ENCODE data around the gene ELF2.

DNA sequence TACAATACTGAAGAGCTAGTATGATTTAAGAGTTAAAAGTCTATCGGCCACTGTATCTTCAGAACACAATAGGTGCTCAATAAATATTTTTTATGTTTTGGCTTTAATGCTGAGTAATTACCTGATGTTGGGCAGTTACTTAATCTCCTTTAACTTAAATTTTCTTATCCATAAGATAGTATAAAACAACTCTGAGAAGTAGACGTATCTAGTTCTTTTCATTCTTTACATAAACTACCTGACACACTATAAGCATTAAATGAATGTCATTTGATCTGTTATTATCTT lies 22.9 kb downstream of the ELF2 start:
- TF ChIP-seq, protein P1, sequence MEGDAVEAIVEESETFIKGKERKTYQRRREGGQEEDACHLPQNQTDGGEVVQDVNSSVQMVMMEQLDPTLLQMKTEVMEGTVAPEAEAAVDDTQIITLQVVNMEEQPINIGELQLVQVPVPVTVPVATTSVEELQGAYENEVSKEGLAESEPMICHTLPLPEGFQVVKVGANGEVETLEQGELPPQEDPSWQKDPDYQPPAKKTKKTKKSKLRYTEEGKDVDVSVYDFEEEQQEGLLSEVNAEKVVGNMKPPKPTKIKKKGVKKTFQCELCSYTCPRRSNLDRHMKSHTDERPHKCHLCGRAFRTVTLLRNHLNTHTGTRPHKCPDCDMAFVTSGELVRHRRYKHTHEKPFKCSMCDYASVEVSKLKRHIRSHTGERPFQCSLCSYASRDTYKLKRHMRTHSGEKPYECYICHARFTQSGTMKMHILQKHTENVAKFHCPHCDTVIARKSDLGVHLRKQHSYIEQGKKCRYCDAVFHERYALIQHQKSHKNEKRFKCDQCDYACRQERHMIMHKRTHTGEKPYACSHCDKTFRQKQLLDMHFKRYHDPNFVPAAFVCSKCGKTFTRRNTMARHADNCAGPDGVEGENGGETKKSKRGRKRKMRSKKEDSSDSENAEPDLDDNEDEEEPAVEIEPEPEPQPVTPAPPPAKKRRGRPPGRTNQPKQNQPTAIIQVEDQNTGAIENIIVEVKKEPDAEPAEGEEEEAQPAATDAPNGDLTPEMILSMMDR (IDR thresholded peaks at IDR 0.05) = no peak
- no peak for TF ChIP-seq EZH2 (IDR thresholded peaks at IDR 0.05)
